Measurements from ENCODE around the gene VAV3. TPM values are rescaled to one million over a fixed set of nuclear protein-coding genes. Genes with fewer than 3 reads are reported as not detected.

Gene VAV3
- total RNA-seq, 1 experiment from 2014 or later, result 10.0 TPM

- no peaks in the 10 kb centered on the region for H3K27me3 Mint-ChIP-seq (ENCODE audit: low read depth)
- POLR2A ChIA-PET, result no interaction called here
- TF ChIP-seq, protein P1, sequence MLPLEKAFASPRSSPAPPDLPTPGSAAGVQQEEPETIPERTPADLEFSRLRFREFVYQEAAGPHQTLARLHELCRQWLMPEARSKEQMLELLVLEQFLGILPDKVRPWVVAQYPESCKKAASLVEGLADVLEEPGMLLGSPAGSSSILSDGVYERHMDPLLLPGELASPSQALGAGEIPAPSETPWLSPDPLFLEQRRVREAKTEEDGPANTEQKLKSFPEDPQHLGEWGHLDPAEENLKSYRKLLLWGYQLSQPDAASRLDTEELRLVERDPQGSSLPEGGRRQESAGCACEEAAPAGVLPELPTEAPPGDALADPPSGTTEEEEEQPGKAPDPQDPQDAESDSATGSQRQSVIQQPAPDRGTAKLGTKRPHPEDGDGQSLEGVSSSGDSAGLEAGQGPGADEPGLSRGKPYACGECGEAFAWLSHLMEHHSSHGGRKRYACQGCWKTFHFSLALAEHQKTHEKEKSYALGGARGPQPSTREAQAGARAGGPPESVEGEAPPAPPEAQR (CRISPR knock-in tag; IDR thresholded peaks at IDR 0.05), result no peak
- TF ChIP-seq, protein P2, sequence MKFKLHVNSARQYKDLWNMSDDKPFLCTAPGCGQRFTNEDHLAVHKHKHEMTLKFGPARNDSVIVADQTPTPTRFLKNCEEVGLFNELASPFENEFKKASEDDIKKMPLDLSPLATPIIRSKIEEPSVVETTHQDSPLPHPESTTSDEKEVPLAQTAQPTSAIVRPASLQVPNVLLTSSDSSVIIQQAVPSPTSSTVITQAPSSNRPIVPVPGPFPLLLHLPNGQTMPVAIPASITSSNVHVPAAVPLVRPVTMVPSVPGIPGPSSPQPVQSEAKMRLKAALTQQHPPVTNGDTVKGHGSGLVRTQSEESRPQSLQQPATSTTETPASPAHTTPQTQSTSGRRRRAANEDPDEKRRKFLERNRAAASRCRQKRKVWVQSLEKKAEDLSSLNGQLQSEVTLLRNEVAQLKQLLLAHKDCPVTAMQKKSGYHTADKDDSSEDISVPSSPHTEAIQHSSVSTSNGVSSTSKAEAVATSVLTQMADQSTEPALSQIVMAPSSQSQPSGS (CRISPR knock-in tag; IDR thresholded peaks at IDR 0.05; ENCODE audit: borderline replicate concordance, low read depth), result no peak
- no peak for TF ChIP-seq NFATC4 (CRISPR knock-in tag; IDR thresholded peaks at IDR 0.05)
- no peak for TF ChIP-seq AFF4 (CRISPR knock-in tag; IDR thresholded peaks at IDR 0.05; ENCODE audit: borderline replicate concordance)
- TF ChIP-seq, protein P3, sequence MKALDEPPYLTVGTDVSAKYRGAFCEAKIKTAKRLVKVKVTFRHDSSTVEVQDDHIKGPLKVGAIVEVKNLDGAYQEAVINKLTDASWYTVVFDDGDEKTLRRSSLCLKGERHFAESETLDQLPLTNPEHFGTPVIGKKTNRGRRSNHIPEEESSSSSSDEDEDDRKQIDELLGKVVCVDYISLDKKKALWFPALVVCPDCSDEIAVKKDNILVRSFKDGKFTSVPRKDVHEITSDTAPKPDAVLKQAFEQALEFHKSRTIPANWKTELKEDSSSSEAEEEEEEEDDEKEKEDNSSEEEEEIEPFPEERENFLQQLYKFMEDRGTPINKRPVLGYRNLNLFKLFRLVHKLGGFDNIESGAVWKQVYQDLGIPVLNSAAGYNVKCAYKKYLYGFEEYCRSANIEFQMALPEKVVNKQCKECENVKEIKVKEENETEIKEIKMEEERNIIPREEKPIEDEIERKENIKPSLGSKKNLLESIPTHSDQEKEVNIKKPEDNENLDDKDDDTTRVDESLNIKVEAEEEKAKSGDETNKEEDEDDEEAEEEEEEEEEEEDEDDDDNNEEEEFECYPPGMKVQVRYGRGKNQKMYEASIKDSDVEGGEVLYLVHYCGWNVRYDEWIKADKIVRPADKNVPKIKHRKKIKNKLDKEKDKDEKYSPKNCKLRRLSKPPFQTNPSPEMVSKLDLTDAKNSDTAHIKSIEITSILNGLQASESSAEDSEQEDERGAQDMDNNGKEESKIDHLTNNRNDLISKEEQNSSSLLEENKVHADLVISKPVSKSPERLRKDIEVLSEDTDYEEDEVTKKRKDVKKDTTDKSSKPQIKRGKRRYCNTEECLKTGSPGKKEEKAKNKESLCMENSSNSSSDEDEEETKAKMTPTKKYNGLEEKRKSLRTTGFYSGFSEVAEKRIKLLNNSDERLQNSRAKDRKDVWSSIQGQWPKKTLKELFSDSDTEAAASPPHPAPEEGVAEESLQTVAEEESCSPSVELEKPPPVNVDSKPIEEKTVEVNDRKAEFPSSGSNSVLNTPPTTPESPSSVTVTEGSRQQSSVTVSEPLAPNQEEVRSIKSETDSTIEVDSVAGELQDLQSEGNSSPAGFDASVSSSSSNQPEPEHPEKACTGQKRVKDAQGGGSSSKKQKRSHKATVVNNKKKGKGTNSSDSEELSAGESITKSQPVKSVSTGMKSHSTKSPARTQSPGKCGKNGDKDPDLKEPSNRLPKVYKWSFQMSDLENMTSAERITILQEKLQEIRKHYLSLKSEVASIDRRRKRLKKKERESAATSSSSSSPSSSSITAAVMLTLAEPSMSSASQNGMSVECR (CRISPR knock-in tag; IDR thresholded peaks at IDR 0.05; ENCODE audit: borderline replicate concordance), result no peak
- TF ChIP-seq ZNF396 (CRISPR knock-in tag; IDR thresholded peaks at IDR 0.05; ENCODE audit: borderline replicate concordance), result no peak
- TF ChIP-seq PREB (CRISPR knock-in tag; IDR thresholded peaks at IDR 0.05; ENCODE audit: borderline replicate concordance), result no peak
- TF ChIP-seq GABPB1 (CRISPR knock-in tag; IDR thresholded peaks at IDR 0.05), result no peak
- TF ChIP-seq, protein P4, sequence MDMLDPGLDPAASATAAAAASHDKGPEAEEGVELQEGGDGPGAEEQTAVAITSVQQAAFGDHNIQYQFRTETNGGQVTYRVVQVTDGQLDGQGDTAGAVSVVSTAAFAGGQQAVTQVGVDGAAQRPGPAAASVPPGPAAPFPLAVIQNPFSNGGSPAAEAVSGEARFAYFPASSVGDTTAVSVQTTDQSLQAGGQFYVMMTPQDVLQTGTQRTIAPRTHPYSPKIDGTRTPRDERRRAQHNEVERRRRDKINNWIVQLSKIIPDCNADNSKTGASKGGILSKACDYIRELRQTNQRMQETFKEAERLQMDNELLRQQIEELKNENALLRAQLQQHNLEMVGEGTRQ (CRISPR knock-in tag; IDR thresholded peaks at IDR 0.05), result no peak
- TF ChIP-seq ESRRA (CRISPR knock-in tag; IDR thresholded peaks at IDR 0.05; ENCODE audit: borderline replicate concordance), result no peak
- TF ChIP-seq, protein P5, sequence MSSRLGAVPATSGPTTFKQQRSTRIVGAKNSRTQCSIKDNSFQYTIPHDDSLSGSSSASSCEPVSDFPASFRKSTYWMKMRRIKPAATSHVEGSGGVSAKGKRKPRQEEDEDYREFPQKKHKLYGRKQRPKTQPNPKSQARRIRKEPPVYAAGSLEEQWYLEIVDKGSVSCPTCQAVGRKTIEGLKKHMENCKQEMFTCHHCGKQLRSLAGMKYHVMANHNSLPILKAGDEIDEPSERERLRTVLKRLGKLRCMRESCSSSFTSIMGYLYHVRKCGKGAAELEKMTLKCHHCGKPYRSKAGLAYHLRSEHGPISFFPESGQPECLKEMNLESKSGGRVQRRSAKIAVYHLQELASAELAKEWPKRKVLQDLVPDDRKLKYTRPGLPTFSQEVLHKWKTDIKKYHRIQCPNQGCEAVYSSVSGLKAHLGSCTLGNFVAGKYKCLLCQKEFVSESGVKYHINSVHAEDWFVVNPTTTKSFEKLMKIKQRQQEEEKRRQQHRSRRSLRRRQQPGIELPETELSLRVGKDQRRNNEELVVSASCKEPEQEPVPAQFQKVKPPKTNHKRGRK (CRISPR knock-in tag; IDR thresholded peaks at IDR 0.05; ENCODE audit: borderline replicate concordance), result no peak
- TF ChIP-seq, protein P6, sequence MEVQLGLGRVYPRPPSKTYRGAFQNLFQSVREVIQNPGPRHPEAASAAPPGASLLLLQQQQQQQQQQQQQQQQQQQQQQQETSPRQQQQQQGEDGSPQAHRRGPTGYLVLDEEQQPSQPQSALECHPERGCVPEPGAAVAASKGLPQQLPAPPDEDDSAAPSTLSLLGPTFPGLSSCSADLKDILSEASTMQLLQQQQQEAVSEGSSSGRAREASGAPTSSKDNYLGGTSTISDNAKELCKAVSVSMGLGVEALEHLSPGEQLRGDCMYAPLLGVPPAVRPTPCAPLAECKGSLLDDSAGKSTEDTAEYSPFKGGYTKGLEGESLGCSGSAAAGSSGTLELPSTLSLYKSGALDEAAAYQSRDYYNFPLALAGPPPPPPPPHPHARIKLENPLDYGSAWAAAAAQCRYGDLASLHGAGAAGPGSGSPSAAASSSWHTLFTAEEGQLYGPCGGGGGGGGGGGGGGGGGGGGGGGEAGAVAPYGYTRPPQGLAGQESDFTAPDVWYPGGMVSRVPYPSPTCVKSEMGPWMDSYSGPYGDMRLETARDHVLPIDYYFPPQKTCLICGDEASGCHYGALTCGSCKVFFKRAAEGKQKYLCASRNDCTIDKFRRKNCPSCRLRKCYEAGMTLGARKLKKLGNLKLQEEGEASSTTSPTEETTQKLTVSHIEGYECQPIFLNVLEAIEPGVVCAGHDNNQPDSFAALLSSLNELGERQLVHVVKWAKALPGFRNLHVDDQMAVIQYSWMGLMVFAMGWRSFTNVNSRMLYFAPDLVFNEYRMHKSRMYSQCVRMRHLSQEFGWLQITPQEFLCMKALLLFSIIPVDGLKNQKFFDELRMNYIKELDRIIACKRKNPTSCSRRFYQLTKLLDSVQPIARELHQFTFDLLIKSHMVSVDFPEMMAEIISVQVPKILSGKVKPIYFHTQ (CRISPR knock-in tag; IDR thresholded peaks at IDR 0.05), result no peak
- no peak for TF ChIP-seq OVOL2 (CRISPR knock-in tag; IDR thresholded peaks at IDR 0.05; ENCODE audit: borderline replicate concordance)
- no peak for TF ChIP-seq TP53 (CRISPR knock-in tag; IDR thresholded peaks at IDR 0.05)
- TF ChIP-seq FOXJ3 (CRISPR knock-in tag; IDR thresholded peaks at IDR 0.05; ENCODE audit: borderline replicate concordance), result no peak
- TF ChIP-seq, protein P7, sequence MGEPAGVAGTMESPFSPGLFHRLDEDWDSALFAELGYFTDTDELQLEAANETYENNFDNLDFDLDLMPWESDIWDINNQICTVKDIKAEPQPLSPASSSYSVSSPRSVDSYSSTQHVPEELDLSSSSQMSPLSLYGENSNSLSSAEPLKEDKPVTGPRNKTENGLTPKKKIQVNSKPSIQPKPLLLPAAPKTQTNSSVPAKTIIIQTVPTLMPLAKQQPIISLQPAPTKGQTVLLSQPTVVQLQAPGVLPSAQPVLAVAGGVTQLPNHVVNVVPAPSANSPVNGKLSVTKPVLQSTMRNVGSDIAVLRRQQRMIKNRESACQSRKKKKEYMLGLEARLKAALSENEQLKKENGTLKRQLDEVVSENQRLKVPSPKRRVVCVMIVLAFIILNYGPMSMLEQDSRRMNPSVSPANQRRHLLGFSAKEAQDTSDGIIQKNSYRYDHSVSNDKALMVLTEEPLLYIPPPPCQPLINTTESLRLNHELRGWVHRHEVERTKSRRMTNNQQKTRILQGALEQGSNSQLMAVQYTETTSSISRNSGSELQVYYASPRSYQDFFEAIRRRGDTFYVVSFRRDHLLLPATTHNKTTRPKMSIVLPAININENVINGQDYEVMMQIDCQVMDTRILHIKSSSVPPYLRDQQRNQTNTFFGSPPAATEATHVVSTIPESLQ (CRISPR knock-in tag; IDR thresholded peaks at IDR 0.05), result no peak
These were observed 439.0 kb downstream of the VAV3 start for GRCh38 chr1:107525961-107526360.

More at GRCh38 chr1:107525961-107526360, 439.0 kb downstream of the VAV3 start:
- Mint-ChIP-seq H3K27ac (no peak overlapping the region), H3K4me3 (no peak overlapping the region), H3K4me1 (peaks cover 24% of the 10 kb centered on the region), H3K36me3 (no peaks in the 10 kb centered on the region), H3K9me3 (no peaks in the 10 kb centered on the region)
- ATAC-seq, result no peak
- CTCF ChIA-PET, result interaction anchor here (1.0 kb wide), 1 partner anchor 49 kb away, joined by 5 read pairs; no protein-coding TSS in a partner anchor
- no peak for DNase-seq (ENCODE audit: low spot score)

Data from WTC11 (cell line).